ENCODE measurements around the gene DLG3.
"Not testable (repeated sequence)": the region's sequence is repeated elsewhere in the genome, so short reads cannot be mapped to it uniquely, and the experiment has no call there.

GRCh38 chrX:70515692-70516091, 71.1 kb downstream of the DLG3 start:
- TF ChIP-seq, protein P1, sequence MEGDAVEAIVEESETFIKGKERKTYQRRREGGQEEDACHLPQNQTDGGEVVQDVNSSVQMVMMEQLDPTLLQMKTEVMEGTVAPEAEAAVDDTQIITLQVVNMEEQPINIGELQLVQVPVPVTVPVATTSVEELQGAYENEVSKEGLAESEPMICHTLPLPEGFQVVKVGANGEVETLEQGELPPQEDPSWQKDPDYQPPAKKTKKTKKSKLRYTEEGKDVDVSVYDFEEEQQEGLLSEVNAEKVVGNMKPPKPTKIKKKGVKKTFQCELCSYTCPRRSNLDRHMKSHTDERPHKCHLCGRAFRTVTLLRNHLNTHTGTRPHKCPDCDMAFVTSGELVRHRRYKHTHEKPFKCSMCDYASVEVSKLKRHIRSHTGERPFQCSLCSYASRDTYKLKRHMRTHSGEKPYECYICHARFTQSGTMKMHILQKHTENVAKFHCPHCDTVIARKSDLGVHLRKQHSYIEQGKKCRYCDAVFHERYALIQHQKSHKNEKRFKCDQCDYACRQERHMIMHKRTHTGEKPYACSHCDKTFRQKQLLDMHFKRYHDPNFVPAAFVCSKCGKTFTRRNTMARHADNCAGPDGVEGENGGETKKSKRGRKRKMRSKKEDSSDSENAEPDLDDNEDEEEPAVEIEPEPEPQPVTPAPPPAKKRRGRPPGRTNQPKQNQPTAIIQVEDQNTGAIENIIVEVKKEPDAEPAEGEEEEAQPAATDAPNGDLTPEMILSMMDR (conservative IDR thresholded peaks at IDR 0.05), result not testable (repeated sequence)
- TF ChIP-seq ZFX (IDR thresholded peaks at IDR 0.05), result not testable (repeated sequence)
